NCI-H128 (cell line): Measurements from ENCODE around the gene AURKA.
A peak's percentile ranks its signal among the peaks of the same experiment; 100 is the strongest.

Source experiments
- DNase-seq: peaks from one replicate; lab custom pipeline; 2025; ENCODE audit not compliant: unreplicated experiment; lab: John Stamatoyannopoulos, UW

AURKA gene

GRCh38 chr20:56392132-56392880, at the start of gene AURKA, which contains the start of gene CSTF1:
AURKA (minus strand) TSS chr20:56392215; CDS start chr20:56388197, 4,018 bp downstream.
CSTF1 (plus strand) TSS chr20:56392645; CDS start chr20:56395553, 2,908 bp downstream.
- peak; percentile 94 for DNase-seq

DNA sequence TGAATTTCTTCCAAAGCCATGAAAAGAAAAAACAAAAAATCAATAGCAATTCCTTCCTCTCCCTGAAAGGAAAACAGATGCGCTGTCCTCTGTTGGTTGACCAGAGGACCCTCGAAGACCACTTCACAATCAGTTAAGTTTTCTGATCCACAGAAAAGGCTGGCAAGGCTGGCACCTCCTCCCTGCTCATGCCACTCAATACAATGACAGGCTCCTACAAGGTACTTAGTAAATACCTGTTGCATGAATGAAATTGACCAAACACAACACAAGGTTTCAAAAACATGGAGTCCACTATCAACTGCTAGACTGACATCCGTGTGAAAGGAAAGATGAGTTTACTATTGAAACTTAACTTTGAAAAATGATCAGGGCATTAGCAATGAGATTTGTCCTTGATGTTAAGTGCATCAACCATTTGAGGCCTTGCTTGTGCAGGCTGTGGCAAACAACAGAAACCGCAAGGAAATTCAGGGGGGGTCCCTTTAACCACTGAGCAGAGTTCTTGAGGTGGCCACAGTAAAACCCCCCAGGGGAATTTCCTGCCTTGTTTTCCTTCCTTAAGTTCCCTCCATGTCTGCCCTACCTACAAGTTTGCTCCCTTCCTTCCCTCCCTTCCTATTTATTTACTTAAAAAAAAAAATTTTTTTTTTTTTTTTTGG, 48.5 kb upstream of the AURKA start:
- DNase-seq, result no peak

DNA sequence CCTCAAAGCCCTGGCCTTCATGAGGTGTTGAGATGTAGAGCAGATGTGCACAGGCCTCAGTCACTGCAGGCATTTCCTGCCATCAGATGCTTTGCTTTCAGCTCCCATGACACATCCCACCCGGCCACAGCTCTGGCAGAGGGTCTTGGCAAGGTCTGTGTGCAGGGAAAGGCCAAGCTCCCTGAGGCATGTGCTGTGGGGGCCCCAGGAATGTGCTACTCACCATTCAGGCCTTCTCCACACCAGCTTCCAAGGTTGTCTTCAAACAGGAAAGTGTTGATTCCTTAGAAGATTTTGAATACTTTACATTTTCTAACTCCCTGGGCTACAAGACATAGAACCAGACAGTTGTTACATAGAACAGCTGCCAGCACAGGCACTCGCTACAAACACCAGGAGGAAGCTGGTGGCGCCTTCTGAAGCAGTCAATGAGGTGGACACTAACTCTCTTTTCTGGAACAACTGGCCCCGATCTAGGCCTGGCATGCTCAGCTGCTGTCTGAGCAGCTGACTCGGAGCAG, 47.8 kb upstream of the AURKA start:
- no peak for DNase-seq

DNA sequence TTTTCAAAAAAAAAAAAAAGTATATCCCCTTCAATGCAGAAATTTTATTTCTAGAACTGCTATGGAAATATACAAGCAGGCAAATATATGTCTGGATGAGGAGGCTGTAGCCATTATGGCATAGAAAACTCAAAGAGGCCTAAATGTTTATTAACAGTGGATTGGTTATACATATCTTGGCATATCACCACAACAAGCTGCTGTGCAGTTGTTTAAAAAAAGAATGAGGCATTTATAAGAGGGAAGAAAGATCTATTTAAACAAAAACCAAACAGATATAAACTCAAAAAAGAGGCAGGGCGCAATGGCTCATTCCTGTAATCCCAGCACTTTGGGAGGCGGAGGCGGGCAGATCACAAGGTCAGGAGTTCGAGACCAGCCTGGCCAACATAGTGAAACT, 46.3 kb upstream of the AURKA start:
- DNase-seq, result no peak

GRCh38 chr20:56437196-56437960, 45.4 kb upstream of the AURKA start:
- no peak for DNase-seq

GRCh38 chr20:56433880-56434255, 41.9 kb upstream of the AURKA start:
- no peak for DNase-seq

DNA sequence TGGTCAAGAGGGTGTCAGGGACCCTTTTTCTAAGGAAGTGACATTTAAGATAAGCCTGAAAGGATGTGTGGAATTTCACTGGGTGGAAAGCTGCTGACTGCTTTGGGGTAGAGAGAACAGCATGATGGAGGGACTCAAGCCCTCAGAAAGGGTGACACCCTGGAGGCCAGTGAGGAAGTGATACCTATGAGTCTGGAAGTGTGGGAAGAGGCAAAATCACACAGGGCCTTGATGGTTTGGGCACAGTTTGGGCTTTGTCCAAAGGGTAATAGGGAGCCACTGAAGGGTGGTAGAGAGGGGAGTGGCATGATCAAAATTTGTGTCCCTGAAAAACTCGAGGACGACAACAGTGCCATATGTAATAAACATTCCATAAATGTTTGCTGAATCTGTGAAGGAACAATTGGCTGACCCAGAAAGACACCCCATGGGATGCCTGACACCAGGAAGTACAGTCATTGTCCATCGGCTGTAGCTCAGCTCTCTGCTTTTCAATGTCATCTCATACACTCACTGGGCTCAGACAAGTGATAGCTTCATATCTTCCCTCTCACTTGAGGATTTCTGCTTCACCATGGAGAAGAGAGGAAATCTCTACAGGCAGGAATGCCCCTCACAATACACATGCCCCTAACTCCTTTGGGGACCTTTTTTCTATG, 41.3 kb upstream of the AURKA start:
- DNase-seq, result no peak

GRCh38 chr20:56431471-56431870, 39.5 kb upstream of the AURKA start:
- DNase-seq, result no peak

DNA sequence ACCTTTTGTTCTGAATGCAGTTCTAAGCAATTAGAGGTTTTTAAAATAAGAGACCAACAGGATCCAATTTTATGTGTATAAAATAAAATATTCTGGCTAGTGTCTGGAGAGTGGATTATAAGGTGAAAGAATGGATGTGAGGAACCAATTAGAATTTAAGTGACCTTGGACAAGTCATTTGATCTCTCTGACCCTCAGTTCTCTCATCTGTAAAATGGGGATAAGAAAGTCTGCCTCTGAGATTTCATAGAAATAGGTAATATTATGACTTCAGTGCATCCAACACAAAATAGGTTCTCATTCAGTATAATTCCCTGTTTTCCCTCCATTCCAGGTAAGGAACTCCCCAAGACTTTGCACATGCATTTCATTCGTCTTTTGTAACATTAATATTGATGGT, 38.9 kb upstream of the AURKA start:
- DNase-seq, result no peak

DNA sequence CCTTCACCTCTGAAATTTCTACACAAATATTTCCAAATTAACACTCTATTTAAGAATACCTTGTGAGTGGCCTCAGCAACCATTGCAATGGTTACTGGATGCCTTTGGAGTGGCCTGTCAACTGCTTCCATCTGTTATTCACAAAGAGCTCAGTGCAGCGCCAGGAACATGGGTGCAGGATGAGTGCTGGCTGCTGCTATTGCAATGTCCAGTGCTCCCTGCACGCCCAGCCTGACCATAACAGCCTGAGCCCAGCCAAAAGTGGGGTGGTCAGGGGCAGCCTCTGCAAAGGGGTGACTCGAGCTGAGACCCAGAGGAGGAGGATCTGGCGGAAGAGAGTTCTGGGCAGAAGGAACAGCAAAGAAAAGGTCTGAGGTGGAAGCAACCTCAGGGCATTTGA, 38.4 kb upstream of the AURKA start:
- DNase-seq, result no peak

GRCh38 chr20:56429941-56430340, 37.9 kb upstream of the AURKA start:
- DNase-seq, result no peak

DNA sequence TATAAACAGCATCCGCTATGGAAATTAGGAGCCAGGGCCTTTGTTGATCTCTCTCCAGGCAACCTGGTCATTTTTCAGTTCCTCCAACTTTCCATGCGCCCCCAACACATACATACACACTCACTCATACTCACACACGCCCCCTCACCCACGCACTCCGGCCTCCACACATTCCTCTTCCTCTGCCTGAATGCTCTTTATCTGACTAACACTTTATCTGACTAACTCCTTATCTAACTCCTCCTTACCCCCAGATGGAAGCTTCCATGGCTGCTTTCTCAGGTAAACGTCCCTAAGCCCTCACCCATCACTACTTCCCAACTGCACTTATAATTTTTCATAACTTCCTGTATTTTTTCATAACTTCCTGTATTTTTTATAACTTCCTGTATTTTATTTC, 37.5 kb upstream of the AURKA start:
- DNase-seq, result no peak

- no peak for DNase-seq
These were observed 36.9 kb upstream of the AURKA start for GRCh38 chr20:56428881-56429280.

DNA sequence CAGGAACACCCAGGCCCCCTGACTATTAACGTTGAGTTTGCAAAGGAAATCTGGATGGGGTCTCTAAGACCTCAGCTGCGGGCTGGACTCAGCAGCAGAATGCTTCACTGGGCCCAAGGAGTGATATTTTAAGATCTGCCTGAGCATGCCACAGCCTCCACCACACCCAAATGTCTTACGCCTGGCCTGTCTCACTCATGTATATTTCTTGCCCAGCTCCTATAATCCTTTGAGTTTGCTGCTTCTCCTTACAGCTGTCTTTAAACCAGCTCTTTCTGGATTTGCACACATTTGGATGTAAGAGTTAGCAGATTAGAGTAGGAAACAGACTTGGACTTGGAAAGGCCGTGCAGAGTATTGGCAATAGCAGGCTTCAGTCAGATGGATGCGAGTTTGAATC, 36.4 kb upstream of the AURKA start:
- no peak for DNase-seq

DNA sequence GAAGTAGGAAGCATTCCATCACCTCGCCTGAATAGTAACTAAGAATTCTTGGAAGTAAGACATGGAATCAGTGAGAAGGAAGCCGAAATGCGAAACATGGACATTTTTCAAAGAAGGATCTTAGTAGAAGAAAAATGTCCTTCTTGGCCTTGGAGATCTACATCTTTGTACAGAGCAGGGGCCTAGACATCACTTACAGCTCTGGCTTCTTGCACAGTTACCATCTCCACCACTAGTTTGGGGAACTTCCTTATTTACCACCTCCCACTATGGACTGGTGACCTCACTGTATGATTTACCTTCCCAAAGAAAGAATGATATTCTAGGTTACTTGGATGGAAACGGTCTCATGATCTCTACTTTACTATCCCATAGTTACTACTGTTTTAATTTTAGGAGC, 35.8 kb upstream of the AURKA start:
- DNase-seq, result no peak

GRCh38 chr20:56426926-56427325, 34.9 kb upstream of the AURKA start:
- DNase-seq, result no peak

- DNase-seq, result no peak
These were observed 34.0 kb upstream of the AURKA start for GRCh38 chr20:56426026-56426425.

DNA sequence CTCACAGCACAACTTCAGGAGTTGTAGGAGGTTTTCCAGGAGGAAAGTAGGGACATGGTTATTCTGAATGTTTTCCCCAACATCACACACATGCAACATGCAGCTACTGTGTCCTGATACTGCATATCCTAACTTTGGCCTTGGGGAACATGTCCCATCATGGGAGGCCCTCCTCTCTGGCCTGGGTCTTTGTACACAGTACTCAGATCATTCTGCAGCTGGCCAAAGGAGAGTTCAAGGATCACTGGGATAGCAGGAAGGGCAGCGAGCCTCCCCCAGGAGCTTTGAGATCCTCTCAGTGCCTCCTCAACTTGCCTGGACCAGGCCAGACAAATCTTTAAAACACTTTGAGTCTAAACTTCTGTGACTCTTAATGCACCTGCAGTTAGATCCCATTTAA, 32.9 kb upstream of the AURKA start:
- no peak for DNase-seq

DNA sequence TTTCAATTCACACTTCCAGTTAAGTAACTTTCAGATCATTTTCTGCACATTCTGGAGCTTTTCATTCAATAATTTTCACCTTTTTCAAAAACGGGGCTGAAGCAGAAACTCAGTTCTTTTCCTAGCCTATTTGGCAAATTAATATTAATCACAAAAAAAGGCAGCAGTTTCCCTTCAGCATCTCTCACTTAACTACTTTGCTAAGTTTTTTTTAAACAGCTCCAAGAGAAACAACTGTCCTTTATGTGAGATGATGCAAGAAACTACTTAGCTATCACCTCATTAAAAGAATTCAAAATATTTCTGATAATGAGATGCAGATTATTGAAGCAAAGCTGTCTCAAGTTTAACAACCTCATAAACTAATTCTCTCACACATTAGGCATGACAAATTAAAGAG, 31.9 kb upstream of the AURKA start:
- DNase-seq, result no peak

- no peak for DNase-seq
These were observed 31.2 kb upstream of the AURKA start for GRCh38 chr20:56423211-56423610.

- no peak for DNase-seq
These were observed 30.8 kb upstream of the AURKA start for GRCh38 chr20:56422824-56423189.
